Neuronal stem cell (in vitro differentiated cells): ENCODE results near the gene ARL11.

Experiments
- DNase-seq: peaks from one replicate; pipeline ENCODE4 v3.0.0-alpha.2; 2013; ENCODE audit warnings: low spot score
- H2AFZ ChIP-seq: one replicate; pipeline ENCODE4 v1.6.1; 2013; ENCODE audit warnings: mild to moderate bottlenecking, low read length, inconsistent platforms
- H2AK5ac ChIP-seq: 2 replicates; pipeline ENCODE4 v1.6.1; 2013; ENCODE audit warnings: low read depth, mild to moderate bottlenecking, inconsistent platforms, low read length, moderate library complexity, mixed read lengths
- H2BK120ac ChIP-seq: 2 replicates; pipeline ENCODE4 v1.6.1; 2013; ENCODE audit warnings: low read depth, mild to moderate bottlenecking, inconsistent platforms, low read length, moderate library complexity, mixed read lengths
- H2BK12ac ChIP-seq: one replicate; pipeline ENCODE4 v1.6.1; 2013; ENCODE audit warnings: low read length, inconsistent platforms
- H2BK15ac ChIP-seq: 2 replicates; pipeline ENCODE4 v1.6.1; 2013; ENCODE audit warnings: mild to moderate bottlenecking, low read length, inconsistent platforms, mixed read lengths
- H2BK5ac ChIP-seq: one replicate; pipeline ENCODE4 v1.6.1; 2013; ENCODE audit warnings: inconsistent platforms, mild to moderate bottlenecking, low read length, moderate library complexity
- H3K14ac ChIP-seq: one replicate; pipeline ENCODE4 v1.6.1; 2013; ENCODE audit warnings: low read length, inconsistent platforms
- H3K18ac ChIP-seq: 2 replicates; pipeline ENCODE4 v1.6.1; 2013; ENCODE audit warnings: low read length, inconsistent platforms
- H3K23ac ChIP-seq: 2 replicates; pipeline ENCODE4 v1.6.1; 2013; ENCODE audit warnings: low read depth, mild to moderate bottlenecking, mixed read lengths, low read length, inconsistent platforms; ENCODE audit not compliant: poor library complexity
- H3K27ac ChIP-seq: replicated peaks from 3 replicates; pipeline ENCODE4 v1.5.1; 2013; ENCODE audit warnings: low read length, inconsistent platforms
- H3K27me3 ChIP-seq, 3 experiments: 2 replicates each; pipeline ENCODE4 v1.6.1; 2013; ENCODE audit warnings: low read length in 3 of 3, mild to moderate bottlenecking in 2 of 3, inconsistent platforms in 1 of 3, low read depth in 1 of 3, mixed read lengths in 1 of 3, moderate library complexity in 1 of 3; ENCODE audit not compliant: control insufficient read depth in 3 of 3, insufficient read depth in 3 of 3
- H3K36me3 ChIP-seq, 2 donors: replicated peaks in 1 of 2; 2 replicates each; pipeline ENCODE4 v1.6.1; 2013; ENCODE audit warnings: low read length in 2 of 2; ENCODE audit not compliant: control insufficient read depth in 2 of 2, insufficient read depth in 2 of 2
- H3K4ac ChIP-seq: 2 replicates; pipeline ENCODE4 v1.6.1; 2013; ENCODE audit warnings: inconsistent platforms, mild to moderate bottlenecking, low read length, moderate library complexity
- H3K4me1 ChIP-seq, 2 donors: 1 replicate in 1 of 2; 2 replicates in 1 of 2; pipeline ENCODE4 v1.6.1; 2013; ENCODE audit warnings: low read length in 2 of 2, low read depth in 1 of 2; ENCODE audit not compliant: control insufficient read depth in 2 of 2, insufficient read depth in 1 of 2
- H3K4me2 ChIP-seq: one replicate; pipeline ENCODE4 v1.6.1; 2013; ENCODE audit warnings: mild to moderate bottlenecking, low read length, inconsistent platforms; ENCODE audit not compliant: insufficient read depth, poor library complexity, severe bottlenecking
- H3K4me3 ChIP-seq, 2 donors: 2 replicates each; pipeline ENCODE4 v1.5.1; 2013; ENCODE audit warnings: low read length in 2 of 2, mild to moderate bottlenecking in 2 of 2, inconsistent platforms in 1 of 2, moderate library complexity in 1 of 2
- H3K79me1 ChIP-seq: one replicate; pipeline ENCODE4 v1.6.1; 2013; ENCODE audit warnings: low read depth, mild to moderate bottlenecking, inconsistent platforms, low read length, moderate library complexity
- H3K9ac ChIP-seq: one replicate; pipeline ENCODE4 v1.6.1; 2013; ENCODE audit warnings: mild to moderate bottlenecking, low read depth, low read length, inconsistent platforms; ENCODE audit not compliant: poor library complexity
- H3K9me3 ChIP-seq, 2 donors: replicated peaks in 1 of 2; 2 replicates each; pipeline versions ENCODE3 to v1.6.1; 2013; ENCODE audit warnings: low read length in 2 of 2, mild to moderate bottlenecking in 2 of 2, inconsistent platforms in 1 of 2, low read depth in 1 of 2, mixed read lengths in 1 of 2, moderate library complexity in 1 of 2; ENCODE audit not compliant: control insufficient read depth in 2 of 2, insufficient read depth in 1 of 2
- H4K8ac ChIP-seq: one replicate; pipeline ENCODE4 v1.6.1; 2013; ENCODE audit warnings: low read depth, mild to moderate bottlenecking, inconsistent platforms, low read length, moderate library complexity
- H4K91ac ChIP-seq: one replicate; pipeline ENCODE4 v1.6.1; 2013; ENCODE audit warnings: low read length, low read depth, mild to moderate bottlenecking, inconsistent platforms; ENCODE audit not compliant: poor library complexity
- WGBS, 2 donors: extraction: QIAGEN DNeasy Blood & Tissue Kit; methylation state at CpG; one replicate each; pipeline ENCODE4 v1.1.7; 2013; ENCODE audit warnings: missing lambda C conversion rate in 2 of 2, mixed read lengths in 1 of 2; ENCODE audit not compliant: insufficient read length in 2 of 2, insufficient replicate concordance in 1 of 2; ENCODE audit errors: extremely low coverage in 2 of 2; 5-methylcytosine and 5-hydroxymethylcytosine counted together

ARL11 gene

GRCh38 chr13:49615836-49616675 is 12.3 kb upstream of the ARL11 start:
- Histone ChIP-seq H3K9ac (no peak overlapping the region), H3K4me1 (peaks cover 2 to 8% of the 10 kb centered on the region in 2 donors), H2BK5ac (no peak overlapping the region), H3K27me3 (no peaks in the 10 kb centered on the region), H3K4ac (no peak overlapping the region), H3K14ac (no peak overlapping the region), H3K4me2 (no peak overlapping the region), H2BK15ac (no peak overlapping the region), H2AK5ac (no peak overlapping the region), H3K23ac (no peak overlapping the region), H2AFZ (peak overlapping the region; percentile 89), H2BK120ac (no peak overlapping the region), H3K4me3 (no peak overlapping the region), H3K18ac (no peak overlapping the region), H4K8ac (no peak overlapping the region), H3K36me3 (no peaks in the 10 kb centered on the region), H3K9me3 (no peaks in the 10 kb centered on the region), H3K27ac (no peak overlapping the region), H3K79me1 (no peaks in the 10 kb centered on the region), H4K91ac (no peak overlapping the region), H2BK12ac (no peak overlapping the region)
- no CpG with 5 or more reads among the region's 8 CpGs for WGBS, 2 donors
- DNase-seq = no peak

GRCh38 chr13:49616676-49617065 is 11.6 kb upstream of the ARL11 start:
- no peak overlapping the region for H3K4me2 ChIP-seq
- no peak overlapping the region for H2BK5ac ChIP-seq
- DNase-seq = no peak
- no peak overlapping the region for H3K14ac ChIP-seq
- no peak overlapping the region for H2BK15ac ChIP-seq
- H3K36me3 ChIP-seq = no peaks in the 10 kb centered on the region
- H3K18ac ChIP-seq = no peak overlapping the region
- peak overlapping the region; percentile 89 for H2AFZ ChIP-seq
- no peak overlapping the region for H4K8ac ChIP-seq
- no peak overlapping the region for H4K91ac ChIP-seq
- no peaks in the 10 kb centered on the region for H3K79me1 ChIP-seq
- no peak overlapping the region for H3K27ac ChIP-seq
- no peak overlapping the region for H3K23ac ChIP-seq
- no peak overlapping the region for H3K4ac ChIP-seq
- H3K4me3 ChIP-seq = no peak overlapping the region
- H2BK12ac ChIP-seq = no peak overlapping the region
- no peak overlapping the region for H2AK5ac ChIP-seq
- no peaks in the 10 kb centered on the region for H3K9me3 ChIP-seq
- H3K9ac ChIP-seq = no peak overlapping the region
- H3K27me3 ChIP-seq = no peaks in the 10 kb centered on the region
- H3K4me1 ChIP-seq = peaks cover 2 to 8% of the 10 kb centered on the region in 2 donors
- no CpG with 5 or more reads among the region's 3 CpGs for WGBS, 2 donors
- no peak overlapping the region for H2BK120ac ChIP-seq

- H2BK5ac ChIP-seq = no peak overlapping the region
These were observed 8.1 kb upstream of the ARL11 start for GRCh38 chr13:49620170-49620621.

GRCh38 chr13:49622174-49622946 is 5.9 kb upstream of the ARL11 start:
- Histone ChIP-seq H3K4me2 (no peak overlapping the region), H3K14ac (no peak overlapping the region), H2AK5ac (no peak overlapping the region), H2BK12ac (no peak overlapping the region), H3K18ac (no peak overlapping the region), H2BK15ac (no peak overlapping the region), H4K91ac (no peak overlapping the region), H2BK5ac (no peak overlapping the region), H3K4me1 (peaks cover 4 to 8% of the 10 kb centered on the region in 2 donors), H3K79me1 (no peaks in the 10 kb centered on the region), H3K23ac (no peak overlapping the region), H2BK120ac (no peak overlapping the region), H3K36me3 (no peaks in the 10 kb centered on the region), H3K4me3 (no peak overlapping the region), H4K8ac (no peak overlapping the region), H3K27me3 (no peaks in the 10 kb centered on the region), H3K9me3 (no peaks in the 10 kb centered on the region), H3K4ac (no peak overlapping the region), H2AFZ (no peak overlapping the region), H3K9ac (no peak overlapping the region), H3K27ac (no peak overlapping the region)
- WGBS, 2 donors = no CpG with 5 or more reads among the region's 11 CpGs
- DNase-seq = no peak

More at GRCh38 chr13:49620170-49620621, 8.1 kb upstream of the ARL11 start:
- no peak overlapping the region for H4K8ac ChIP-seq
- no peak overlapping the region for H3K4ac ChIP-seq
- H3K4me3 ChIP-seq = no peak overlapping the region
- peak overlapping the region; percentile 51 for H2AFZ ChIP-seq
- H3K18ac ChIP-seq = no peak overlapping the region
- H2BK120ac ChIP-seq = no peak overlapping the region
- H2BK15ac ChIP-seq = no peak overlapping the region
- no peaks in the 10 kb centered on the region for H3K36me3 ChIP-seq
- H2BK12ac ChIP-seq = no peak overlapping the region
- H3K14ac ChIP-seq = no peak overlapping the region
- H3K23ac ChIP-seq = no peak overlapping the region
- H2AK5ac ChIP-seq = no peak overlapping the region
- no peaks in the 10 kb centered on the region for H3K79me1 ChIP-seq
- peak overlapping the region; percentile 38 for H4K91ac ChIP-seq
- DNase-seq = no peak
- peaks cover 2 to 8% of the 10 kb centered on the region in 2 donors for H3K4me1 ChIP-seq
- H3K9ac ChIP-seq = no peak overlapping the region
- H3K4me2 ChIP-seq = no peak overlapping the region
- no peak overlapping the region for H3K27ac ChIP-seq
- H3K9me3 ChIP-seq = no peaks in the 10 kb centered on the region
- no peaks in the 10 kb centered on the region for H3K27me3 ChIP-seq
- WGBS, 2 donors = no CpG with 5 or more reads among the region's 22 CpGs
